SH-SY5Y (cell line): Measurements from ENCODE around the gene ANTKMT.

Source experiments
- GATA2 ChIP-seq: IDR thresholded peaks from 2 replicates; pipeline ENCODE4 v1.6.1; 2011; ENCODE audit warnings: mild to moderate bottlenecking, low read depth, low read length
- GATA3 ChIP-seq: IDR thresholded peaks from 2 replicates; pipeline ENCODE4 v1.6.1; 2011; ENCODE audit warnings: low read depth, mild to moderate bottlenecking, low read length, moderate library complexity

- TF ChIP-seq GATA2: no peak
- TF ChIP-seq GATA3: no peak
Observed at GRCh38 chr16:768428-768827, 47.5 kb downstream of the ANTKMT start.
